NT2/D1 (cell line): Measurements from ENCODE around the gene C12orf75.

Experiments
- YY1 ChIP-seq: IDR thresholded peaks from 2 replicates; pipeline ENCODE4 v1.6.1; 2011; ENCODE audit not compliant: insufficient read length, insufficient read depth
- ZNF274 ChIP-seq: IDR thresholded peaks from 2 replicates; pipeline ENCODE4 v1.6.1; 2011; ENCODE audit warnings: mild to moderate bottlenecking, low read depth, low read length

GRCh38 chr12:105358789-105359188 is 28.3 kb downstream of the C12orf75 start:
- TF ChIP-seq ZNF274 (no peak), YY1 (no peak)
